Stomach smooth muscle (tissue), 2 donors: ENCODE results near the gene HP1BP3.

Experiments used
- H3K27ac ChIP-seq: one replicate; pipeline ENCODE4 v1.7.0; 2013; ENCODE audit warnings: mild to moderate bottlenecking, low read length, inconsistent platforms
- H3K27me3 ChIP-seq, 2 donors: one replicate each; pipeline ENCODE4 v1.7.0; 2013; ENCODE audit warnings: low read length in 2 of 2; ENCODE audit not compliant: insufficient read depth in 2 of 2, control insufficient read depth in 1 of 2
- H3K36me3 ChIP-seq, 2 donors: one replicate each; pipeline ENCODE4 v1.7.0; 2013; ENCODE audit warnings: low read length in 2 of 2; ENCODE audit not compliant: control insufficient read depth in 2 of 2, insufficient read depth in 2 of 2
- H3K4me1 ChIP-seq: one replicate; pipeline ENCODE4 v1.7.0; 2013; ENCODE audit warnings: low read length; ENCODE audit not compliant: control insufficient read depth, insufficient read depth
- H3K4me3 ChIP-seq, 2 donors: one replicate each; pipeline ENCODE4 v1.7.0; 2013; ENCODE audit warnings: low read length in 2 of 2
- H3K9ac ChIP-seq, 2 donors: one replicate each; pipeline ENCODE4 v1.7.0; 2013; ENCODE audit warnings: low read length in 2 of 2, mild to moderate bottlenecking in 1 of 2
- H3K9me3 ChIP-seq, 2 donors: one replicate each; pipeline ENCODE4 v1.7.0; 2013; ENCODE audit warnings: low read length in 2 of 2; ENCODE audit not compliant: control insufficient read depth in 2 of 2
- donor health status: healthy.
- donor health status: Pancreatic carcinoma.

HP1BP3 gene

GRCh38 chr1:20710469-20711284, 76.4 kb downstream of the HP1BP3 start:
- H3K36me3 ChIP-seq = no peaks in the 10 kb centered on the region
- no peak overlapping the region for H3K9ac ChIP-seq
- H3K27ac ChIP-seq = no peak overlapping the region
- no peaks in the 10 kb centered on the region for H3K9me3 ChIP-seq
- no peaks in the 10 kb centered on the region for H3K4me1 ChIP-seq
- peaks cover 1 to 13% of the 10 kb centered on the region in 2 donors for H3K27me3 ChIP-seq
- H3K4me3 ChIP-seq = no peak overlapping the region

- Histone ChIP-seq H3K27ac (no peak overlapping the region), H3K4me3 (no peak overlapping the region), H3K9ac (no peak overlapping the region), H3K36me3 (no peaks in the 10 kb centered on the region), H3K27me3 (peaks cover 0 to 8% of the 10 kb centered on the region in 2 donors), H3K9me3 (no peaks in the 10 kb centered on the region), H3K4me1 (no peaks in the 10 kb centered on the region)
Measured at GRCh38 chr1:20709868-20710267, 77.2 kb downstream of the HP1BP3 start.

DNA sequence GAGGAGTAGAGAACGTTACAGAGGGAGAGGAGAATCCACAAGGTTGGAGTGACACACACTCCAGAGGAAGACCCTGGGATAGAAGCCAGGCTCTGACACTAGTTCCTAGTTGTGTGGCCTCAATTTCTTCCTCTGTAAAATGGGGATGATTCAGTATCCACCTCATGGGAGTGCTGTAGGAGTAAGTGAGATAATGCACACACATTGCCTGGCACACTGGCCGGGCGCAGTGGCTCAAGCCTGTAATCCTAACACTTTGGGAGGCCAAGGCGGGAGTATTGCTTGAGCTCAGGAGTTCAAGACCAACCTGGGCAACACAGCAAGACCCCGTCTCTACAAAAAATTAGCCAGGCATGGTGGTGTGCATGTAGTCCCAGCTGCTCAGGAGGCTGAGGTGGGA, 78.2 kb downstream of the HP1BP3 start:
- H3K4me1 ChIP-seq = no peaks in the 10 kb centered on the region
- peaks cover 0 to 8% of the 10 kb centered on the region in 2 donors for H3K27me3 ChIP-seq
- no peaks in the 10 kb centered on the region for H3K36me3 ChIP-seq
- no peaks in the 10 kb centered on the region for H3K9me3 ChIP-seq
- no peak overlapping the region for H3K27ac ChIP-seq
- no peak overlapping the region for H3K4me3 ChIP-seq
- H3K9ac ChIP-seq = no peak overlapping the region

- Histone ChIP-seq H3K36me3 (no peaks in the 10 kb centered on the region), H3K4me1 (no peaks in the 10 kb centered on the region), H3K4me3 (no peak overlapping the region), H3K27ac (no peak overlapping the region), H3K27me3 (peaks cover 0 to 7% of the 10 kb centered on the region in 2 donors), H3K9me3 (no peaks in the 10 kb centered on the region), H3K9ac (no peak overlapping the region)
Measured at GRCh38 chr1:20708057-20708456, 79.0 kb downstream of the HP1BP3 start.

- Histone ChIP-seq H3K27me3 (peaks cover 0 to 7% of the 10 kb centered on the region in 2 donors), H3K9me3 (no peaks in the 10 kb centered on the region), H3K27ac (no peak overlapping the region), H3K4me3 (no peak overlapping the region), H3K4me1 (no peaks in the 10 kb centered on the region), H3K36me3 (no peaks in the 10 kb centered on the region), H3K9ac (no peak overlapping the region)
Measured at GRCh38 chr1:20706841-20707240, 80.3 kb downstream of the HP1BP3 start.

DNA sequence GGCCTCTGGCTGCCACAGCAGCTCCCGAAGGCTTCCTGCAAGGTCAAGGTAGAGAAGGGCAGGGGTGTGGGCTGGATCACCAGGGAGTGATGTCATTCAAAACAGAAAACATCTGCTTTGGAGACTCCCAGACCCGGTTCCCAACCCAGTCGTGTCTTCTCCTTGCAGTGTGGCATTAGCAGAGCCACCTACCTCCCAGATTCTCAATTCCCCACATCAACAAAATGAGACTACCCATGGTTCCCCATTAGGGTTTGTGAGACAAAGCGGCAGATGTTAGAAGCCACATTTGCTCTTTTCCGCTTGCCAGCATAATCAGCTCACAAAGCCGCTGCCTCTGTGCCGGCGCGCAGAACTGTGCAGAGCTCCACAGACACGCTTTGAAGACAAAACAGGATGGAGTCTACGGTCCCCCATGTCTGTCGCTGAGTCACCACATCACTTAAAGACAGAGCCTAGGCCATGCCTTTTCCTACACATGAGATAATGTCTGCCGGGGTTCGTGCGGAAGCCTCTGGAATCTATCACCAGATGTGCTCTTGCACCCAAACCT, 81.8 kb downstream of the HP1BP3 start:
- no peak overlapping the region for H3K4me3 ChIP-seq
- no peak overlapping the region for H3K27ac ChIP-seq
- H3K36me3 ChIP-seq = no peaks in the 10 kb centered on the region
- H3K9me3 ChIP-seq = no peaks in the 10 kb centered on the region
- H3K4me1 ChIP-seq = no peaks in the 10 kb centered on the region
- H3K9ac ChIP-seq = no peak overlapping the region
- H3K27me3 ChIP-seq = peaks cover 0 to 5% of the 10 kb centered on the region in 2 donors

DNA sequence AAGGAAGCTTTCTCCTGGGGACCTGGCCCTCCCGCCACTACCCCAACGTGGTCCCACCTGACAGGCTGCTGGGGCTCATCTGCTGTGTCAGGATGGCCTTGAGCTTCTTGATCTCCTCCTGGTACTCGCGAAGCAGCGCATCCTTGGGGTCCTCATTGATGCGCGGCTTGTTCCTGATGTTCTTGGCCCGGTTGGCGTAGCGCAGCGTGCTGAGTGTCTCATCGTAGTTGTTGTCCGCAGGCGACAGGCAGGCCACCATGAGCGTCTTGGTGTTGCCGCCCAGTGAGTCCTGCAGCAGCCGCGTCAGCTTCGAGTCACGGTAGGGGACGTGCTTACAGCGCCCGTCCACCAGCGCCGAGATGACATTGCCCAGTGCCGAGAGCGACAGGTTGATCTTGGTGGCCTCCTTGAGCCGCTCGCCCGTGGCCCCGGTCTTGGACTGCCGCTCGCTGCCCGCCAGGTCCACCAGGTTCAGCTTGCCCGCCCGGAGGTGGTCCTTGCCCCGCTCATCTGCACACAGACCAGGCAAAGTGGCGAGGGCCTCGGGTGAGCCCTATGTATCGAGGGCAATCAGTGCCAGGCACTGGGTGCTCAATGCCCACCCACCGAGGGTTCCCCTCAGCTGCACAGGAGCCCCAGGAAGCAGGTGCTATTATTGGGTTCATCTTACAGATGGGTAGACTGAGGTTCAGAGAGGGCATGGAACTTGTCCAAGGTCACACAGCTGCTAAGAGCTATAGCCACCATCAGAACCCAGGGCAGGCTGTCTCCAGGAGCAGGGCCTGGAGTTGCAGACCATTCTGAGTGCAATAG, 82.5 kb downstream of the HP1BP3 start:
- peaks cover 0 to 2% of the 10 kb centered on the region in 2 donors for H3K27me3 ChIP-seq
- H3K9me3 ChIP-seq = no peaks in the 10 kb centered on the region
- no peak overlapping the region for H3K9ac ChIP-seq
- no peaks in the 10 kb centered on the region for H3K4me1 ChIP-seq
- H3K27ac ChIP-seq = no peak overlapping the region
- no peaks in the 10 kb centered on the region for H3K36me3 ChIP-seq
- H3K4me3 ChIP-seq = no peak overlapping the region

- H3K9ac ChIP-seq = no peak overlapping the region
- H3K4me1 ChIP-seq = no peaks in the 10 kb centered on the region
- H3K4me3 ChIP-seq = no peak overlapping the region
- no peak overlapping the region for H3K27ac ChIP-seq
- no peaks in the 10 kb centered on the region for H3K36me3 ChIP-seq
- H3K27me3 ChIP-seq = no peaks in the 10 kb centered on the region
- H3K9me3 ChIP-seq = no peaks in the 10 kb centered on the region
Measured at GRCh38 chr1:20703124-20703756, 83.9 kb downstream of the HP1BP3 start.

GRCh38 chr1:20702416-20702815, 84.7 kb downstream of the HP1BP3 start:
- no peaks in the 10 kb centered on the region for H3K9me3 ChIP-seq
- no peaks in the 10 kb centered on the region for H3K36me3 ChIP-seq
- no peak overlapping the region for H3K27ac ChIP-seq
- H3K27me3 ChIP-seq = no peaks in the 10 kb centered on the region
- no peaks in the 10 kb centered on the region for H3K4me1 ChIP-seq
- H3K4me3 ChIP-seq = no peak overlapping the region
- H3K9ac ChIP-seq = no peak overlapping the region

GRCh38 chr1:20701847-20702246, 85.3 kb downstream of the HP1BP3 start:
- Histone ChIP-seq H3K9ac (no peak overlapping the region), H3K9me3 (no peaks in the 10 kb centered on the region), H3K27me3 (no peaks in the 10 kb centered on the region), H3K27ac (no peak overlapping the region), H3K4me3 (no peak overlapping the region), H3K4me1 (peaks cover 3% of the 10 kb centered on the region), H3K36me3 (no peaks in the 10 kb centered on the region)
